Head of caudate nucleus (tissue), 42 donors: ENCODE data around the gene CTNND2.
A peak's percentile ranks its signal among the peaks of the same experiment; 100 is the strongest.

Experiments
- DNase-seq, 42 donors: peaks; one replicate each; pipeline versions ENCODE4 v3.0.0 to v3.0.0-alpha.2; 2020 to 2021; ENCODE audit warnings: mixed read lengths in 7 of 42
- intact Hi-C: fragments of 100-400 bp; cut with DNase I; formaldehyde crosslinking; loops from one replicate; pipeline ENCODE4 v1.15.0; 2022

CTNND2 gene

DNA sequence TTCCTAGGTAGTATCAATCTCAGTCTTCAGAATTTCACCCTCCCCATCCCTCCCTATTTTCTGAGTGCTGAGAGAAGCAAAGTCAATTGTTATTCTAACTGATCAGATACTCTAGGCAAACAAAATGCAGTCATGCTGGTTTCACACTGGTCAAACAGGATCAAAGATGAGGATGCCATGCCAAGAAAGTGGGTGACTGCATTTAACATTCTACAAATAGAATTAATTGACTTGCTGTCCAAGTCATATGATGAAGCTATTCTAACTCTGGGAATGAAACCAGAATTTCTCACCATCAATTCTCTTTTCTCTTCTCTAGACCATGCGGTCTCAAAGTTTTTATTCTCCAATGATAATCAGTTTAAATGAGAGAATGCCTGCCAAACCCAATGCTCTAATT is 112.5 kb downstream of the CTNND2 start:
- peak in 2 of 42 donors; percentile 9 to 43 for DNase-seq
- intact Hi-C loops: no loop called here

DNA sequence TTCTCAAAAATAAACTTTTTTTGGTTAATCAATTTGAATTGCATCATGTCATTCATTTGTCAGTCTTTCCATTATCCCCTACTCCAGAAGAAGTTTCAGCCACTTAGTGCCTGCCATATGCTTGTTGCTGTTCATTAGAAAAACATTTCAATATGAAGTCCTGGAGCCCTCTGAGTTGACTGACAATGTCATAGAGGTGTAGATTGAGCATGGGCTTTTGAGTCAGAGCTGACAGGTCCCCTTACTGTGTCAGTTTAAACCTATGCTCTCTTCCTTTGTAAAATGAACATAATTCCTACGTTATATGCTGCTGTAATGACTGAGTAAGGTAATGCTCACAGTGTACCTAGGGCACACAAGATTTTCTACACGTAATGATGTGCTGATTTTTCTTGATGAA is 114.0 kb downstream of the CTNND2 start:
- DNase-seq: no peak
- intact Hi-C loops: no loop called here

- peak in 9 of 42 donors; percentile 11 to 67 (median 23) for DNase-seq
- intact Hi-C loops: no loop called here
These were observed 118.4 kb downstream of the CTNND2 start for GRCh38 chr5:11785771-11786352.

GRCh38 chr5:11780641-11781345 is 123.5 kb downstream of the CTNND2 start:
- DNase-seq: no peak
- intact Hi-C loops: no loop called here

DNA sequence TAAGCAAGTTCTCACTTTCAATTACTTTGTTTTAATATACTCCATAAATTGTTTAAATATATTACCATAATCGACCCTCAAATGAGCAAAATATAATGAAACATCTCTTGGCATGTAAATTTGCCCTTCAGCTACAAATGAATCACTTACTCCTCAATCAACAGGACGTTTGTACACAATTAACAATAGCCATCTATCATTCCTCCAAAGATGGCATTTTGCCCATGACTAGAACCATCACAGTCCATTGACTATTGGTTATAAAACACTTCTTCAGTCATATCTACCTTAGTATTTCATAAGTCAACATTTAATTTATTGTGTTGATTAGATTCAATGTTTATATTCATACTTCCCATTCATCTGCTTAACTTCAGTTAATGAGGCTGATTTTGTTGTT is 127.2 kb downstream of the CTNND2 start:
- DNase-seq: no peak
- intact Hi-C loops: no loop called here

DNA sequence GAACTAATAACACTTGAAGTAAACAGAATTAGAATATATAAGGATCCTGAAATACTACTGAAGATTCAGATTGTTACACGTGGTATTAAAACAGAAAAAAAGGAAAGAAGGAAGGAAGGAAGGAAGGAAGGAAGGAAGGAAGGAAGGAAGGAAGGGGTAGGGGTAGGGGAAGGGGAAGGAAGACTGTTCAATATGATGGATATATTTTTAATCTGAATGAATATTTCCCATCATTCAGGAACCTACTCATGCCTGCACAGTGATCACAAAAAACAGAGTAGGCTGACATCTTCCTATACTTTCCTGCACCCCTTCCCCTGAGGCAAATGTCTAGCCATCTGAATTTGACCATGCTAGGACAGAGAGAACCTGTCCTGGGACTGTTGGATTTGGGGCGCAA is 133.9 kb downstream of the CTNND2 start:
- intact Hi-C loops: no loop called here
- DNase-seq: no peak

GRCh38 chr5:11760934-11761603 is 143.2 kb downstream of the CTNND2 start:
- intact Hi-C loops: no loop called here
- peak in 16 of 42 donors; percentile 6 to 57 (median 28) for DNase-seq

GRCh38 chr5:11758321-11758720 is 145.9 kb downstream of the CTNND2 start:
- intact Hi-C loops: no loop called here

GRCh38 chr5:11757661-11758060 is 146.6 kb downstream of the CTNND2 start:
- no peak for DNase-seq
- intact Hi-C loops: no loop called here

More at GRCh38 chr5:11758321-11758720, 145.9 kb downstream of the CTNND2 start:
- no peak for DNase-seq

- no peak for DNase-seq
- intact Hi-C loops: no loop called here
These were observed 167.2 kb downstream of the CTNND2 start for GRCh38 chr5:11737010-11737409.

DNA sequence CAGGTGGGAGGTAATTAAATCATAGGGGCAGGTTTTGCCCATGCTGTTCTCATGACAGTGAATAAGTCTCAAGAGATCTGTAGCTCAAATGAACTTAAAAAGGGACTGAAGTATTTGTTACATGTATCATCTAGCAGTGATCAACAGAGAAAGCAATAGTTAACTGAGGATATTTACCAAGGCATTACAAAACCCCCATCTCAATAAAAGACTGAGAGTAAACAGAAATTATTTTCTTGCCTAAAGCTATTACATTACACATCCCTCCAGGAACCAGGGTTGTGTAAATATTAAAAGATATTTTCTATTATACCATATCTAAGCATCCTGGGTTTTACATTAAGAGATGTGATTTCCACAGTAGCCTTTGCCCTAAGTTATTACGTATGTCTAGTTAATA is 169.9 kb downstream of the CTNND2 start:
- intact Hi-C loops: no loop called here
- no peak for DNase-seq

GRCh38 chr5:11733840-11734192 is 170.4 kb downstream of the CTNND2 start:
- intact Hi-C loops: no loop called here
- no peak for DNase-seq

- intact Hi-C loops: no loop called here
- DNase-seq: no peak
These were observed 170.9 kb downstream of the CTNND2 start for GRCh38 chr5:11733185-11733839.

DNA sequence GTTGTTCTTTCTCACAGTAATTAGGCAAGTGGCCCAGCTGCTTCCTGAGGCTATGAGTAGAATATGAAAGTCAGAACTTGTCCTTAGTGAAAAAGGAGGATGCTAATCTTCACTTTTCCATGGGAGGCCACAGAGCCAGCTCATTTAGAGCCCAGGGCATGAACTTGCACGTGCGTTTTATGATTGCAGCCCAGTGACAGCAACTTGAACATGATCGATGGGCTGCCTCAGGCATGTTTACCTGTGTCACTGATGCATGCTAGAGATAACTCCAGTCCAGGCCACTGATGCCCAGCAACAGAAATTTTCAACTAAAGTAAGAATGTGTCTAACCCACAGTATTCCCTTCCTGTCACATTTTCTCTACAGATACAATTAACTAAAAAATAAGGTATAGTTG is 179.3 kb downstream of the CTNND2 start:
- intact Hi-C loops: no loop called here
- no peak for DNase-seq

- peak; percentile 20 to 94 (median 80) for DNase-seq
- intact Hi-C loops: loop anchor here (10.0 kb wide), 2 partner anchors 85 to 185 kb away; partner anchors contain the start of gene CTNND2
These were observed 184.3 kb downstream of the CTNND2 start for GRCh38 chr5:11719888-11720481.

- peak in 3 of 42 donors; percentile 10 to 43 (median 20) for DNase-seq
- intact Hi-C loops: loop anchor here (10.0 kb wide), 2 partner anchors 81 to 189 kb away; partner anchors contain the start of gene CTNND2
These were observed 188.6 kb downstream of the CTNND2 start for GRCh38 chr5:11715461-11716196.

- intact Hi-C loops: loop anchor here (10.0 kb wide), 2 partner anchors 77 to 193 kb away; partner anchors contain the start of gene CTNND2
- DNase-seq: no peak
These were observed 192.3 kb downstream of the CTNND2 start for GRCh38 chr5:11711932-11712331.

DNA sequence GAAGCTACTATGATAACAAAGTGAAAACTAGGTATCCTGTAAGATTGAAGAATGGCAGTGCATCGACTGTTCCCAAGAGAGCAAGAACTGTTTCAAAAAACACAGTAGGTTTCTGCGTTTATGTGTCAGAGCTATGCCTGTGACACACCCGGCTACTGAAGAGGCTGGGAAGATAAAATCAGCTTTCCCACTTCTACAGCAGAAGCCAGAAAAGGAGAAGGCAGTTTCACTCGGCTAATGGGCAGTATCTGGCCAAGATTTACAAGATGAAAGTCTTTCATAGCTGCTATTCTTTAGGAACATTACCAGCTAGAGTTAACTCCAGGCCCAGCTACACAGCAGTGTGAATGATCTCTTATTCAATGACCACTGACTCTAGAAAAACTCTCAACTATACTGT is 195.2 kb downstream of the CTNND2 start:
- intact Hi-C loops: no loop called here

DNA sequence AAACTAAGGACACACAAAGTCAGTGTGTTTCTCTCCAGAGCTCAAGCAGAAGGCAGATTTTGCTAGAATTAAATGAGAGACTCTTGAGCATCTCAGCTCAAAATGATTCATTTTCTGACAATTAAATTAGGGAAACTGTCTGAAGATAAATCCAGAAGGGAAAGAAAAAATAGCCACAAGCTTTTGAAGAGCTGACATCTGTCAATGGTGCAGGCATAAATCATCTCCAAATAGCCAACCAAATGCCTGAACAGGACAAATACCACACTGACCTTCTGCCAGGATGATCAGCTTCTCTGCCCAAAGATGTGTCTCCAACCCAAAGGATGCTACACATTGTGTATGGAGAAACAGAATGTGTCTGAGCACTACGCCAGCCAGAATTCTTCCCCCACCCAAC is 199.3 kb downstream of the CTNND2 start:
- no peak for DNase-seq
- intact Hi-C loops: no loop called here

More for the DNA sequence above, 195.2 kb downstream of the CTNND2 start:
- peak in 4 of 42 donors; percentile 13 to 36 (median 21) for DNase-seq
